Measurements from ENCODE around the gene KIF4B. TPM values are rescaled to one million over a fixed set of nuclear protein-coding genes. Genes with fewer than 3 reads are reported as not detected.

The KIF4B gene, protein sequence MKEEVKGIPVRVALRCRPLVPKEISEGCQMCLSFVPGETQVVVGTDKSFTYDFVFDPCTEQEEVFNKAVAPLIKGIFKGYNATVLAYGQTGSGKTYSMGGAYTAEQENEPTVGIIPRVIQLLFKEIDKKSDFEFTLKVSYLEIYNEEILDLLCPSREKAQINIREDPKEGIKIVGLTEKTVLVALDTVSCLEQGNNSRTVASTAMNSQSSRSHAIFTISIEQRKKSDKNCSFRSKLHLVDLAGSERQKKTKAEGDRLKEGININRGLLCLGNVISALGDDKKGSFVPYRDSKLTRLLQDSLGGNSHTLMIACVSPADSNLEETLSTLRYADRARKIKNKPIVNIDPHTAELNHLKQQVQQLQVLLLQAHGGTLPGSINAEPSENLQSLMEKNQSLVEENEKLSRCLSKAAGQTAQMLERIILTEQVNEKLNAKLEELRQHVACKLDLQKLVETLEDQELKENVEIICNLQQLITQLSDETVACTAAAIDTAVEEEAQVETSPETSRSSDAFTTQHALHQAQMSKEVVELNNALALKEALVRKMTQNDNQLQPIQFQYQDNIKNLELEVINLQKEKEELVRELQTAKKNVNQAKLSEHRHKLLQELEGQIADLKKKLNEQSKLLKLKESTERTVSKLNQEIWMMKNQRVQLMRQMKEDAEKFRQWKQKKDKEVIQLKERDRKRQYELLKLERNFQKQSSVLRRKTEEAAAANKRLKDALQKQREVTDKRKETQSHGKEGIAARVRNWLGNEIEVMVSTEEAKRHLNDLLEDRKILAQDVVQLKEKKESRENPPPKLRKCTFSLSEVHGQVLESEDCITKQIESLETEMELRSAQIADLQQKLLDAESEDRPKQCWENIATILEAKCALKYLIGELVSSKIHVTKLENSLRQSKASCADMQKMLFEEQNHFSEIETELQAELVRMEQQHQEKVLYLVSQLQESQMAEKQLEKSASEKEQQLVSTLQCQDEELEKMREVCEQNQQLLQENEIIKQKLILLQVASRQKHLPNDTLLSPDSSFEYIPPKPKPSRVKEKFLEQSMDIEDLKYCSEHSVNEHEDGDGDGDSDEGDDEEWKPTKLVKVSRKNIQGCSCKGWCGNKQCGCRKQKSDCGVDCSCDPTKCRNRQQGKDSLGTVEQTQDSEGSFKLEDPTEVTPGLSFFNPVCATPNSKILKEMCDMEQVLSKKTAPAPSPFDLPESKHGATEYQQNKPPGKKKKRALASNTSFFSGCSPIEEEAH
- total RNA-seq, result not detected
- 0.05 TPM for total RNA-seq (2013)

DNA sequence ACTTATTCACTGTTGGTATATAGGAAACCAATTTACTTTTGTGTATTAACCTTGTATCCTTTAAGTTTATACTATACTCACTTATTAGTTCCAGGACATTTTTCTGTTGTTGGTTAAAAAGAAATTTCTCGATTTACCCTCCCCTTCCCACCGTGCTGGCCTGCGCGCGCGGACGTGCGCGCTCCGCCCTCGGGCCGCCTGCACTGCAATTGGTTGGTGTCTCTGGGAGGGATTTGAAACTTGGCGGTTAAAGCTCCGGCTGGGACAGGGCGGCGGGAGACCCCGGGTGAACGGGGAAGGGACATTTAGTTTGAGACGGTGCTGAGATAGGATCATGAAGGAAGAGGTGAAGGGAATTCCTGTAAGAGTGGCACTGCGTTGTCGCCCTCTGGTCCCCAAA, at the start of gene KIF4B:
Gene KIF4B, plus strand, starts transcription at position 230 of the 400 bp plus-strand sequence. Its CDS starts 105 bp downstream, at position 335.
- no peak for ATAC-seq
- Mint-ChIP-seq H3K4me1 (no peaks in the 10 kb centered on the region), H3K27ac (no peak within 1 kb of the TSS), H3K36me3 (no peaks in the 10 kb centered on the region), H3K27me3 (ENCODE audit: low read depth in 2 of 2) (peaks cover 13 to 48% of the 10 kb centered on the region in 2 donors), H3K9me3 (no peaks in the 10 kb centered on the region), H3K4me3 (no peak within 1 kb of the TSS)
- Histone ChIP-seq H3K9me3 (ENCODE audit: control insufficient read depth, insufficient read depth, low read length) (no peaks in the 10 kb centered on the region), H3K4me1 (ENCODE audit: control insufficient read depth, insufficient read depth, low read length) (no peaks in the 10 kb centered on the region), H3K27me3 (ENCODE audit: control insufficient read depth, insufficient read depth, low read length) (no peaks in the 10 kb centered on the region), H3K4me3 (ENCODE audit: low read length) (no peak within 1 kb of the TSS), H3K36me3 (ENCODE audit: control insufficient read depth, insufficient read depth, low read length) (no peaks in the 10 kb centered on the region), H3K27ac (ENCODE audit: low read length) (no peak within 1 kb of the TSS)
- WGBS (ENCODE audit: insufficient coverage), result 96% methylated on average over 19 of the region's 21 CpGs
- TF ChIP-seq, protein P1, sequence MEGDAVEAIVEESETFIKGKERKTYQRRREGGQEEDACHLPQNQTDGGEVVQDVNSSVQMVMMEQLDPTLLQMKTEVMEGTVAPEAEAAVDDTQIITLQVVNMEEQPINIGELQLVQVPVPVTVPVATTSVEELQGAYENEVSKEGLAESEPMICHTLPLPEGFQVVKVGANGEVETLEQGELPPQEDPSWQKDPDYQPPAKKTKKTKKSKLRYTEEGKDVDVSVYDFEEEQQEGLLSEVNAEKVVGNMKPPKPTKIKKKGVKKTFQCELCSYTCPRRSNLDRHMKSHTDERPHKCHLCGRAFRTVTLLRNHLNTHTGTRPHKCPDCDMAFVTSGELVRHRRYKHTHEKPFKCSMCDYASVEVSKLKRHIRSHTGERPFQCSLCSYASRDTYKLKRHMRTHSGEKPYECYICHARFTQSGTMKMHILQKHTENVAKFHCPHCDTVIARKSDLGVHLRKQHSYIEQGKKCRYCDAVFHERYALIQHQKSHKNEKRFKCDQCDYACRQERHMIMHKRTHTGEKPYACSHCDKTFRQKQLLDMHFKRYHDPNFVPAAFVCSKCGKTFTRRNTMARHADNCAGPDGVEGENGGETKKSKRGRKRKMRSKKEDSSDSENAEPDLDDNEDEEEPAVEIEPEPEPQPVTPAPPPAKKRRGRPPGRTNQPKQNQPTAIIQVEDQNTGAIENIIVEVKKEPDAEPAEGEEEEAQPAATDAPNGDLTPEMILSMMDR (IDR thresholded peaks at IDR 0.05), result no peak
- no peak for DNase-seq
- intact Hi-C loops (cut with micrococcal nuclease), result no loop called here

DNA sequence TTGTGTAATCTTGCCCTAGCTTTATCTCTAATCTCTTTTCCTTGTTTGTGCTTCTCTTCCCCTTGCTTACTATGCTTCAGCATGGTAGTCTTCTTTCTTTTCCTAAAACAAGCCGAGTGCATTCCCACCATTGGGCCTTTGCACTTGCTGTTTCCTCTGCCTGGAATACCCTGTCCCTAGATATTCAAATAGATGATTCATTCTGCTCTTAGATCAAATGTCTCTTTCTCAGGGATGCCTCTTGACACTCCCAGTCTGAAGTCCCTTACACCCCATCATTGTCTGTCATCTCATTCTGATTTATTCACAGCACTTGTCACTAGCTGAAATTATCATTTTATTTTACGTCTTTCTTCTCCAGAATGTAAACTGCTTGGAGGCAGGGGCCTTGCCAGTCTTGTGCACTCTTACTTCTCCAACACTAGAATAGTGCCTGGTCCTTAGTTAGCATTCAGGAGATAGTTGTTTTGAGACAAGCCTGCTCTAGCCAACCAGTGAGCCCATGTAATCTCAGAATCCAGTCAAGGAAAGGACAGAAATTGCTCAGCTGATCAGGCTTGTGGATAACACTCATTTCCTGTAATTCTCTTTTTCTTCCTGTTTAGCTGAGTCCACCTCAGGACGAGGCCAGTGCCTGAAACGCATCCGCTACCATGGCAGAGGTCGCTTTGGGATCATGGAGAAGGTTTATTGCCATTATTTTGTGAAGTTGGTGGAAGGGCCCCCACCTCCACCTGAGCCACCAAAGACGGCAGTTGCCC, 47.3 kb upstream of the KIF4B start:
- no peak for ATAC-seq
- no peak for DNase-seq
- Histone ChIP-seq H3K9me3 (ENCODE audit: control insufficient read depth, insufficient read depth, low read length) (no peaks in the 10 kb centered on the region), H3K27ac (ENCODE audit: low read length) (no peak overlapping the region), H3K36me3 (ENCODE audit: control insufficient read depth, insufficient read depth, low read length) (peaks cover 33% of the 10 kb centered on the region), H3K4me3 (ENCODE audit: low read length) (no peak overlapping the region), H3K27me3 (ENCODE audit: control insufficient read depth, insufficient read depth, low read length) (no peaks in the 10 kb centered on the region), H3K4me1 (ENCODE audit: control insufficient read depth, insufficient read depth, low read length) (no peaks in the 10 kb centered on the region)
- 96% methylated on average over 4 of the region's 7 CpGs for WGBS (ENCODE audit: insufficient coverage)
- intact Hi-C loops (cut with micrococcal nuclease), result no loop called here
- no peaks in the 10 kb centered on the region for H3K36me3 Mint-ChIP-seq
- no peaks in the 10 kb centered on the region for H3K27me3 Mint-ChIP-seq (ENCODE audit: low read depth in 2 of 2)
- peaks cover 14 to 23% of the 10 kb centered on the region in 2 donors for H3K4me1 Mint-ChIP-seq
- H3K27ac Mint-ChIP-seq, result peak overlapping the region in 1 of 2 donors; percentile 34
- H3K9me3 Mint-ChIP-seq, result no peaks in the 10 kb centered on the region
- TF ChIP-seq, protein P1 (IDR thresholded peaks at IDR 0.05), result no peak
- no peak overlapping the region for H3K4me3 Mint-ChIP-seq

DNA sequence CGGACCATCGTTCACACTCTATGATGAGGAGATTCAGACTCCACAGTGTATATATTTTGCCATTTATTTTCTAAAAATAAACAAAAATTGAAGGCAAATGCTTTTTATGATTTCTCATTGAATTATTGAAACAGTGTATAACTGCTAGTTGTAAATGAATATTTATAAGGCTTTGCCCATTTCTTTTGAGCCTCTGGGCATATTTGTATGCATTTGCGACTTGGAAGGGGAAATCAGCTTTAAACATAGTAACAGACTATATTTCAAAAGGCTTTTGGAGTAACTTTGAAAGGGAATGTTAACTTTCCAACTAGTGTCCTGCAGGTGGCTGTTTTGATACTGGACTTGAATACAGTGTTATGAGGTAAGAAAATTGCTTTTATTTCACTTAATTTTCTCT, 46.7 kb upstream of the KIF4B start:
- no peaks in the 10 kb centered on the region for H3K27me3 Mint-ChIP-seq (ENCODE audit: low read depth in 2 of 2)
- ATAC-seq (no peak), DNase-seq (no peak)
- H3K4me3 Mint-ChIP-seq, result no peak overlapping the region
- no CpG with 5 or more reads among the region's 3 CpGs for WGBS (ENCODE audit: insufficient coverage)
- H3K4me1 Mint-ChIP-seq, result peaks cover 14 to 23% of the 10 kb centered on the region in 2 donors
- Histone ChIP-seq H3K4me3 (ENCODE audit: low read length) (no peak overlapping the region), H3K27ac (ENCODE audit: low read length) (no peak overlapping the region), H3K4me1 (ENCODE audit: control insufficient read depth, insufficient read depth, low read length) (no peaks in the 10 kb centered on the region), H3K27me3 (ENCODE audit: control insufficient read depth, insufficient read depth, low read length) (no peaks in the 10 kb centered on the region), H3K36me3 (ENCODE audit: control insufficient read depth, insufficient read depth, low read length) (peaks cover 27% of the 10 kb centered on the region), H3K9me3 (ENCODE audit: control insufficient read depth, insufficient read depth, low read length) (no peaks in the 10 kb centered on the region)
- TF ChIP-seq, protein P1 (IDR thresholded peaks at IDR 0.05), result no peak
- intact Hi-C loops (cut with micrococcal nuclease), result no loop called here
- H3K36me3 Mint-ChIP-seq, result no peaks in the 10 kb centered on the region
- H3K9me3 Mint-ChIP-seq, result no peaks in the 10 kb centered on the region
- H3K27ac Mint-ChIP-seq, result no peak overlapping the region
